H54 (cell line): ENCODE measurements around the gene TSPEAR.
"Not testable (repeated sequence)": the region's sequence is repeated elsewhere in the genome, so short reads cannot be mapped to it uniquely, and the experiment has no call there.

ENCODE experiments used
- DNase-seq: peaks from one replicate; pipeline ENCODE4 v3.0.0; 2011; ENCODE audit warnings: low spot score, mixed read lengths; ENCODE audit not compliant: insufficient read length
- FAIRE-seq: peaks from 3 replicates; lab custom pipeline; 2011; peaks lifted over from hg19 to GRCh38; lab: Jason Lieb, UNC
- POLR2A ChIP-seq: IDR thresholded peaks from 2 replicates; pipeline ENCODE4 v1.6.1; 2011; ENCODE audit warnings: low read depth, mild to moderate bottlenecking, low read length

Gene TSPEAR

DNA sequence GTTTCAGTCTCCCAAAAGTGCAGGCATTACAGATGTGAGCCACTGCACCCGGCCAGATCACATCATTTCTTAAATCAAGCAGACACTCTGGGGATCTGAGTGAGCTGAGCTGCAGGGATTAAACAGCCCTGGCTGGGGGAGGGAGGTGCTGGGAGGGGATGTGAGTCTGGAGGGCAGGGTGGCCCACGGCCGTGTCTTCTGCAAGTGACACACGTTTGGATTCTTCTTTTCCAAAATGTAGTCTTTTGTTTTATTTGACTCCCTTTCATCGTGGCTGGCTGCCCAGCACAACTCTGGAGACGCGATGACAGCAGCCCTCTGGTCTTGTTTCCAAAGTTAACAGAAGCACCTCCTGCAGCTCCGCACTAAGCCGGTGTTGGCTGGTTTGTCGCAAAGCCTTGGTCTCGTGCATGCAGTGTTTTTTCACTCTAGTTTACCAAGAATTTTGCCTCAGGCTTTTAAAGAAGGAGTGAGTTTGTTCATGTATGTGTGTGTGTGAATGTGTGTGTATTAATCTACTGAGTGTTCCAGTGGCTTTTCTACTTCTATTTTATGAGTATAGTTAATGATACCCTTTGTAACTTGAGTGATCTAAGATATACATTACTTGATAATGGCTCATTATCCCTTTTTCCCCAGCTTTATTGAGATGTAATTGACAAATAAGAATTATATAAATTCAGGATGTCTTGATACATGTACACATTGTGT, 128.1 kb downstream of the TSPEAR start:
- no peak for FAIRE-seq
- no peak for DNase-seq
- TF ChIP-seq POLR2A = no peak

DNA sequence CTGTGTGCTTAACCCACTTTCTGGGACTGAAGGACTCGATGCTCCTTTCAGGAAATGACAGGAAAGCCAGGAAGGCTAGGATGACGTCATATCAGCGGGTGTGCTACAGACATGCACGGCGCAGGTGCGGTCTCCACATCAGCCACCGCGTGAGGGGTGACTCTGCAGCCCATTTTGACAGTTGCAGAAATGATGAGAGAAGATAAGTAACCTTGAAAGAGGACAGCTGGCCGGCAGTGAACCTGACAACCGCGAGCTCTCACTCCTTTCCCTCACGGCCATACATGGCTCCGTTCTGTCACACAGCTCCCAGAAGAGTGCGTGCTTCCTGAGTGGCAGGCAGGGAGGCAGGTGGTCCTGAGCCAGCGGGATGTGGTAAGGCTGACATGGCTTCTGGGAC, 129.3 kb downstream of the TSPEAR start:
- FAIRE-seq (no peak), DNase-seq (no peak)
- no peak for TF ChIP-seq POLR2A

GRCh38 chr21:44581158-44581557, 130.2 kb downstream of the TSPEAR start:
- TF ChIP-seq POLR2A = no peak
- DNase-seq (no peak), FAIRE-seq (no peak)

GRCh38 chr21:44580231-44580821, 131.0 kb downstream of the TSPEAR start, which contains the start of gene KRTAP10-5:
TSS of gene KRTAP10-5 (minus strand) at chr21:44580604. CDS start at chr21:44580578, 26 bp downstream.
- FAIRE-seq, DNase-seq: not testable (repeated sequence)

- no peak for FAIRE-seq
- DNase-seq = no peak
- no peak for TF ChIP-seq POLR2A
These were observed 131.6 kb downstream of the TSPEAR start for GRCh38 chr21:44579833-44580144.

GRCh38 chr21:44579056-44579832, 132.1 kb downstream of the TSPEAR start:
- no peak for TF ChIP-seq POLR2A
- no peak for FAIRE-seq
- DNase-seq = no peak

GRCh38 chr21:44578371-44579055, 132.9 kb downstream of the TSPEAR start:
- no peak for FAIRE-seq
- DNase-seq = no peak
- no peak for TF ChIP-seq POLR2A

DNA sequence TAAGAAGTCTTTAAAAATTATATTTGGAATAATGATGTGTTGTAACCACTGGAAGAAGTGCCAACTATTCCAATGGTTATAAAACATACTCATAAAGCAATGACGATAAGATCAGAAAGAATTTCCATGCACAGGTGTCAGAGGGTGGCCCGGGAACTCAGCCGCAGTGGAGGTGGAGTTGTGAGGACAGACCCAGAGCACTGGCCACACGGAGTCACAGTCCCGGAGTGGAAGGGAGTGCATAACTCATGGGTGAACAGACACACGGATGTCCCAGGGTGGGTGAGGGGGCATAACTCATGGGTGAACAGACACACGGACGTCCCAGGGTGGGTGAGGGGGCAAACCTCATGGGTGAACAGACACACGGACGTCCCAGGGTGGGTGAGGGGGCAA, 135.3 kb downstream of the TSPEAR start:
- no peak for TF ChIP-seq POLR2A
- DNase-seq = no peak
- FAIRE-seq = no peak

- no peak for FAIRE-seq
- no peak for DNase-seq
- TF ChIP-seq POLR2A = no peak
These were observed 135.9 kb downstream of the TSPEAR start for GRCh38 chr21:44575307-44576024.

DNA sequence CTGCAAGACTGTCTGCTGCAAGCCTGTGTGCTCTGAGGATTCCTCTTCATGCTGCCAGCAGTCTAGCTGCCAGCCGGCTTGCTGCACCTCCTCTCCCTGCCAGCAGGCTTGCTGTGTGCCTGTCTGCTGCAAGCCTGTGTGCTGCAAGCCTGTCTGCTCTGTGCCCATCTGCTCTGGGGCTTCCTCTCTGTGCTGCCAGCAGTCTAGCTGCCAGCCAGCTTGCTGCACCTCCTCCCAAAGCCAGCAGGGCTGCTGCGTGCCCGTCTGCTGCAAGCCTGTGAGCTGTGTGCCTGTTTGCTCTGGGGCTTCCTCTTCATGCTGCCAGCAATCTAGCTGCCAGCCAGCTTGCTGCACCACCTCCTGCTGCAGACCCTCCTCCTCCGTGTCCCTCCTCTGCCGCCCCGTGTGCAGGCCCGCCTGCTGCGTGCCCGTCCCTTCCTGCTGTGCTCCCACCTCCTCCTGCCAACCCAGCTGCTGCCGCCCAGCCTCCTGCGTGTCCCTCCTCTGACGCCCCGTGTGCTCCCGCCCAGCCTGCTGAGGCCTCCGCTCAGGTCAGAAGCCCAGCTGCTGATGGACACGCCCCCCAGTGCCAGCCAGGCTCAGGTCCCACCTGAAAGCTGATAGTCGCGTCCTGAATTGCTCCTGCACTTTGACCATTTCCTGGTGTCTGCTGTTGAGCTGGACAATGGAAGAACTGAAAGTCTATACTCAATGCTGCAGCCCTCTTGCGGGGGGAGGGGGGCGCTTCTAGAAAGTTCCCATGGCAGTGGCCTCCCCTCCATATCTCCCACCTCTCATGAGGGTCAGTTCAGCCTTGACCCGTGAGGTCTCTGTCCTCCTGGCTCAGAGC, 136.7 kb downstream of the TSPEAR start:
- FAIRE-seq (no peak), DNase-seq (no peak)
- TF ChIP-seq POLR2A = no peak

GRCh38 chr21:44573630-44574456, 137.5 kb downstream of the TSPEAR start, which contains the start of gene KRTAP10-4:
TSS of gene KRTAP10-4 (plus strand) at chr21:44573729. CDS start at chr21:44573759, 30 bp downstream.
- not testable (repeated sequence) for DNase-seq, FAIRE-seq
